GM12875 (cell line): ENCODE data around the gene CCS.

ENCODE experiments used
- H3K4me3 ChIP-seq: one replicate; pipeline ENCODE4 v1.5.1; 2011; ENCODE audit warnings: low read depth, low read length, control low read depth
- CTCF ChIP-seq: IDR thresholded peaks from 2 replicates; pipeline ENCODE4 v1.5.1; 2011; ENCODE audit warnings: low read depth, mild to moderate bottlenecking, control low read depth, inconsistent platforms, low read length, moderate library complexity, borderline replicate concordance; ENCODE audit not compliant: insufficient read depth

Gene CCS

GRCh38 chr11:66556086-66556485, 36.9 kb upstream of the CCS start:
- TF ChIP-seq CTCF, result no peak
- no peak overlapping the region for H3K4me3 ChIP-seq

- TF ChIP-seq CTCF, result no peak
- H3K4me3 ChIP-seq, result no peak overlapping the region
Observed at GRCh38 chr11:66557733-66558326, 35.2 kb upstream of the CCS start.

GRCh38 chr11:66559142-66559865, 33.7 kb upstream of the CCS start:
- H3K4me3 ChIP-seq, result no peak overlapping the region
- TF ChIP-seq CTCF, result no peak

- no peak for TF ChIP-seq CTCF
- no peak overlapping the region for H3K4me3 ChIP-seq
Observed at GRCh38 chr11:66559866-66560676, 32.9 kb upstream of the CCS start.

- TF ChIP-seq CTCF, result no peak
- no peak overlapping the region for H3K4me3 ChIP-seq
Observed at GRCh38 chr11:66561178-66561974, 31.6 kb upstream of the CCS start.

- TF ChIP-seq CTCF, result no peak
- no peak overlapping the region for H3K4me3 ChIP-seq
Observed at GRCh38 chr11:66561975-66562248, 31.1 kb upstream of the CCS start.

GRCh38 chr11:66562275-66562674, 30.7 kb upstream of the CCS start:
- no peak for TF ChIP-seq CTCF
- H3K4me3 ChIP-seq, result no peak overlapping the region
